NCI-H460 (cell line): Measurements from ENCODE around the gene DPP7. TPM values are rescaled to one million over a fixed set of nuclear protein-coding genes. Genes with fewer than 3 reads are reported as not detected.
A peak's percentile ranks its signal among the peaks of the same experiment; 100 is the strongest.
"Not testable (repeated sequence)": the region's sequence is repeated elsewhere in the genome, so short reads cannot be mapped to it uniquely, and the experiment has no call there.

Source experiments
- DNase-seq: peaks from one replicate; pipeline ENCODE4 v3.0.0-alpha.2; 2016; ENCODE audit warnings: low read depth; ENCODE audit errors: extremely low read depth
- total RNA-seq: library from RNA; depleted of rRNA; stranded (reverse); fragments of >200 nt; shearing (Covaris generic); gene quantifications from 2 replicates; pipeline ENCODE4 v1.2.3, GENCODE V29; 2014

Gene DPP7
- total RNA-seq, 1 experiment from 2014 or later, result 111 TPM

- DNase-seq, result no peak
Observed at GRCh38 chr9:137134191-137134590, 19.7 kb upstream of the DPP7 start.

- no peak for DNase-seq
Observed at GRCh38 chr9:137130176-137130755, 15.7 kb upstream of the DPP7 start.

GRCh38 chr9:137129456-137130175 lies 15.1 kb upstream of the DPP7 start:
- DNase-seq, result peak; percentile 90

GRCh38 chr9:137128862-137129455 lies 14.4 kb upstream of the DPP7 start:
- no peak for DNase-seq

GRCh38 chr9:137128158-137128861 lies 13.8 kb upstream of the DPP7 start:
- no peak for DNase-seq

- DNase-seq, result no peak
Observed at GRCh38 chr9:137127301-137128157, 13.0 kb upstream of the DPP7 start.

GRCh38 chr9:137126786-137127185 lies 12.3 kb upstream of the DPP7 start:
- no peak for DNase-seq

- not testable (repeated sequence) for DNase-seq
Observed at GRCh38 chr9:137123952-137124462, 9.5 kb upstream of the DPP7 start.

- no peak for DNase-seq
Observed at GRCh38 chr9:137123468-137123837, 8.9 kb upstream of the DPP7 start.

- not testable (repeated sequence) for DNase-seq
Observed at GRCh38 chr9:137122796-137123467, 8.4 kb upstream of the DPP7 start.

- not testable (repeated sequence) for DNase-seq
Observed at GRCh38 chr9:137121927-137122795, 7.6 kb upstream of the DPP7 start.

GRCh38 chr9:137118092-137118603 lies 3.6 kb upstream of the DPP7 start:
- not testable (repeated sequence) for DNase-seq

GRCh38 chr9:137117269-137117731 lies 2.8 kb upstream of the DPP7 start:
- DNase-seq, result no peak

GRCh38 chr9:137116728-137117127 lies 2.2 kb upstream of the DPP7 start:
- no peak for DNase-seq

- no peak for DNase-seq
Observed at GRCh38 chr9:137116027-137116507, 1.5 kb upstream of the DPP7 start.

GRCh38 chr9:137115394-137116026 lies 977 bp upstream of the DPP7 start:
- no peak for DNase-seq

GRCh38 chr9:137114220-137114612 lies 317 bp downstream of the DPP7 start:
- no peak for DNase-seq
